CD4-positive, alpha-beta T cell (primary cell): ENCODE data around the gene KDR. TPM values are rescaled to one million over a fixed set of nuclear protein-coding genes. Genes with fewer than 3 reads are reported as not detected.

Experiments
- ATAC-seq: fragments of 200-7000 bp; cut with Tn5 transposase; one replicate; pipeline ENCODE4 v1.10.0; 2022; ENCODE audit warnings: mild to moderate bottlenecking; ENCODE audit not compliant: poor library complexity
- CTCF ChIA-PET: fragments of 350-600 bp; sonication (Branson Sonifier 250); formaldehyde crosslinking; loops from one replicate; lab custom pipeline; 2021; ENCODE audit warnings: antibody characterized with exemption, inconsistent platforms; lab: Charles Lee
- POLR2A ChIA-PET: fragments of 350-600 bp; sonication (Branson Sonifier 250); formaldehyde crosslinking; loops from one replicate; lab custom pipeline; 2021; ENCODE audit warnings: antibody characterized with exemption, inconsistent platforms; lab: Charles Lee
- DNase-seq, 14 experiments: peaks; one replicate each; pipeline ENCODE4 v3.0.0-alpha.2; 2013 to 2020; ENCODE audit warnings: mixed read lengths in 2 of 14
- H3K27ac ChIP-seq, 2 donors: one replicate each; pipeline versions ENCODE4 v1.5.1 to v1.7.0; 2013; ENCODE audit warnings: low read length in 2 of 2, low read depth in 1 of 2, mild to moderate bottlenecking in 1 of 2
- H3K27me3 ChIP-seq, 2 experiments: 1 replicate in 1 of 2; 2 replicates in 1 of 2; pipeline versions ENCODE4 v1.6.1 to v1.7.0; 2013; ENCODE audit warnings: low read length in 2 of 2, control low read depth in 1 of 2, mild to moderate bottlenecking in 1 of 2, moderate library complexity in 1 of 2; ENCODE audit not compliant: insufficient read depth in 2 of 2, control insufficient read depth in 1 of 2
- H3K36me3 ChIP-seq: one replicate; pipeline ENCODE4 v1.6.1; 2013; ENCODE audit warnings: low read length, control low read depth; ENCODE audit not compliant: insufficient read depth
- H3K4me1 ChIP-seq: one replicate; pipeline ENCODE4 v1.6.1; 2013; ENCODE audit warnings: low read length, control low read depth; ENCODE audit not compliant: insufficient read depth
- H3K4me3 ChIP-seq: one replicate; pipeline ENCODE4 v1.5.1; 2013; ENCODE audit warnings: mild to moderate bottlenecking, low read length, moderate library complexity
- H3K9me3 ChIP-seq, 2 experiments: 1 replicate in 1 of 2; 2 replicates in 1 of 2; pipeline versions ENCODE4 v1.6.1 to v1.7.0; 2013; ENCODE audit warnings: low read length in 2 of 2, mild to moderate bottlenecking in 2 of 2, control low read depth in 1 of 2, moderate library complexity in 1 of 2; ENCODE audit not compliant: control insufficient read depth in 1 of 2, insufficient read depth in 1 of 2
- H3K27ac Mint-ChIP-seq: one replicate; pipeline ENCODE4 v1.8.0; 2020; ENCODE audit warnings: mixed read lengths
- H3K27me3 Mint-ChIP-seq: one replicate; pipeline ENCODE4 v1.8.0; 2021; ENCODE audit warnings: mixed read lengths
- H3K36me3 Mint-ChIP-seq: one replicate; pipeline ENCODE4 v1.8.0; 2021; ENCODE audit warnings: low read depth, mixed read lengths
- H3K4me1 Mint-ChIP-seq: one replicate; pipeline ENCODE4 v1.8.0; 2021; ENCODE audit warnings: low read depth, mixed read lengths
- H3K4me3 Mint-ChIP-seq: one replicate; pipeline ENCODE4 v1.8.0; 2020; ENCODE audit warnings: mild to moderate bottlenecking, mixed read lengths
- H3K9me3 Mint-ChIP-seq: one replicate; pipeline ENCODE4 v1.8.0; 2020; ENCODE audit warnings: mixed read lengths
- intact Hi-C, 2 experiments: fragments of 100-400 bp; cut with DNase I in 1 of 2; cut with micrococcal nuclease in 1 of 2; formaldehyde crosslinking; loops; one replicate each; pipeline versions ENCODE4 v1.15.1 to v1.9.0; 2023 to 2025; cut with DNase I, micrococcal nuclease
- total RNA-seq, 174 experiments: library from RNA in 2 of 174; stranded (reverse) in 2 of 174; gene quantifications; one replicate each; pipeline ENCODE4 v1.2.3 and lab custom pipeline; 2021 to 2026
- TF ChIP-seq, protein P1 (sequence below): fragments of 200-600 bp; IDR thresholded peaks from one replicate; pipeline ENCODE4 v1.8.0; 2022; ENCODE audit warnings: antibody characterized with exemption, mild to moderate bottlenecking

KDR gene
- total RNA-seq, 2 experiments from 2014 or later = not detected

DNA sequence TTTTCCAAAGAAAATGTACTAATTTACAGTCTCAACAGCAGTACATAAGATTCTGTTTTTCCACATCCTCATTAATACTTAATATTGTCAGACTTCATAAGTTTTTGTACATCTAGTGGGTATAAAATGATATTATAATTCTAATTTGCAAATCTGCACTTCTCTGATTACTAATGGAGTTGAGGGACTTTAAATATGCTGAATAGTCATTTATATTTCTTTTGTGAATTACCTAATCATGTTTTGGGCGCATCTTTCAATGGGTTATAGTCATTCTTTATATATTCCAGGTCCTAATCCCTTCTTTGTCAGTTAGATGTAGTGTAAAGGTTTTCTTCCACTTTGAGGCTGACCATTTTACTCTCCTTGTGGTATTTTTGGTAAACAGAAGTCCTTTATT lies 96.1 kb downstream of the KDR start:
- H3K27me3 Mint-ChIP-seq = peaks cover 3% of the 10 kb centered on the region
- ChIA-PET CTCF (no interaction called here), POLR2A (no interaction called here)
- no peak overlapping the region for H3K4me3 Mint-ChIP-seq
- no peak overlapping the region for H3K4me3 ChIP-seq
- H3K9me3 ChIP-seq = no peaks in the 10 kb centered on the region
- H3K27me3 ChIP-seq = no peaks in the 10 kb centered on the region
- no peak for DNase-seq
- H3K9me3 Mint-ChIP-seq = no peaks in the 10 kb centered on the region
- no peaks in the 10 kb centered on the region for H3K36me3 ChIP-seq
- no peaks in the 10 kb centered on the region for H3K4me1 ChIP-seq
- no peak overlapping the region for H3K27ac ChIP-seq
- intact Hi-C loops = no loop called here
- H3K4me1 Mint-ChIP-seq = no peaks in the 10 kb centered on the region
- ATAC-seq = no peak
- H3K36me3 Mint-ChIP-seq = no peaks in the 10 kb centered on the region
- H3K27ac Mint-ChIP-seq = no peak overlapping the region
- TF ChIP-seq, protein P1, sequence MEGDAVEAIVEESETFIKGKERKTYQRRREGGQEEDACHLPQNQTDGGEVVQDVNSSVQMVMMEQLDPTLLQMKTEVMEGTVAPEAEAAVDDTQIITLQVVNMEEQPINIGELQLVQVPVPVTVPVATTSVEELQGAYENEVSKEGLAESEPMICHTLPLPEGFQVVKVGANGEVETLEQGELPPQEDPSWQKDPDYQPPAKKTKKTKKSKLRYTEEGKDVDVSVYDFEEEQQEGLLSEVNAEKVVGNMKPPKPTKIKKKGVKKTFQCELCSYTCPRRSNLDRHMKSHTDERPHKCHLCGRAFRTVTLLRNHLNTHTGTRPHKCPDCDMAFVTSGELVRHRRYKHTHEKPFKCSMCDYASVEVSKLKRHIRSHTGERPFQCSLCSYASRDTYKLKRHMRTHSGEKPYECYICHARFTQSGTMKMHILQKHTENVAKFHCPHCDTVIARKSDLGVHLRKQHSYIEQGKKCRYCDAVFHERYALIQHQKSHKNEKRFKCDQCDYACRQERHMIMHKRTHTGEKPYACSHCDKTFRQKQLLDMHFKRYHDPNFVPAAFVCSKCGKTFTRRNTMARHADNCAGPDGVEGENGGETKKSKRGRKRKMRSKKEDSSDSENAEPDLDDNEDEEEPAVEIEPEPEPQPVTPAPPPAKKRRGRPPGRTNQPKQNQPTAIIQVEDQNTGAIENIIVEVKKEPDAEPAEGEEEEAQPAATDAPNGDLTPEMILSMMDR = no peak

Other genes with a start within 250 kb of the KDR start
- 1 to 10 TPM; 2.1 to 2.2 TPM for gene SRD5A3, start 220.6 kb upstream of the KDR start, total RNA-seq